GM12878 (cell line): Measurements from ENCODE around the gene ITPR2. TPM values are rescaled to one million over a fixed set of nuclear protein-coding genes. Genes with fewer than 3 reads are reported as not detected.

ENCODE experiments used
- ATAC-seq: fragments of 200-7000 bp; cut with Tn5 transposase; 3 replicates; pipeline ENCODE4 v1.9.1; 2020; ENCODE audit warnings: mild to moderate bottlenecking, moderate library complexity
- BruUV-seq: library from RNA; stranded (reverse); fragments of 400-500 nt; replicated peaks from 2 replicates; lab custom pipeline; 2021; lab: Mats Ljungman, UMichigan
- CTCF ChIA-PET: fragments of 300-600 bp; sonication (Branson Sonifier 250); formaldehyde crosslinking; extraction: SDS; loops from one replicate; lab custom pipeline; 2021; ENCODE audit warnings: inconsistent platforms; lab: Yijun Ruan, JAX
- POLR2A ChIA-PET: fragments of 350-600 bp; formaldehyde crosslinking; extraction: SDS; loops from one replicate; lab custom pipeline; 2021; ENCODE audit warnings: inconsistent platforms; lab: Charles Lee
- RAD21 ChIA-PET: fragments of 300-600 bp; sonication (Branson Sonifier 250); formaldehyde crosslinking; loops from one replicate; lab custom pipeline; 2023; ENCODE audit warnings: antibody characterized with exemption; ENCODE audit not compliant: unreplicated experiment; lab: Charles Lee
- SMC1A ChIA-PET: fragments of 300-600 bp; sonication (Branson Sonifier 250); formaldehyde crosslinking; loops from one replicate; lab custom pipeline; 2023; ENCODE audit not compliant: unreplicated experiment, uncharacterized antibody; lab: Charles Lee
- DNase-seq: peaks from one replicate; pipeline ENCODE4 v3.0.0-alpha.2; 2011; ENCODE audit warnings: low read depth, low spot score
- FAIRE-seq: peaks from 3 replicates; lab custom pipeline; 2011; peaks lifted over from hg19 to GRCh38; lab: Jason Lieb, UNC
- H2AFZ ChIP-seq: 2 replicates; pipeline ENCODE4 v1.6.0; 2011; ENCODE audit warnings: low read depth, low read length, control low read depth; ENCODE audit not compliant: control insufficient read depth
- H3K27ac ChIP-seq: 2 replicates; pipeline ENCODE4 v1.5.1; 2011; ENCODE audit warnings: control low read depth; ENCODE audit not compliant: control insufficient read depth, insufficient read depth
- H3K27me3 ChIP-seq, 2 experiments: replicated peaks in 1 of 2; 2 replicates each; pipeline versions ENCODE4 v1.6.0 to v1.6.1; 2011; ENCODE audit warnings: low read length in 1 of 2; ENCODE audit not compliant: control insufficient read depth in 2 of 2, insufficient read depth in 2 of 2
- H3K36me3 ChIP-seq, 2 experiments: 2 replicates each; pipeline ENCODE4 v1.5.1; 2011; ENCODE audit warnings: low read length in 1 of 2; ENCODE audit not compliant: control insufficient read depth in 2 of 2, insufficient read depth in 2 of 2
- H3K4me1 ChIP-seq: 2 replicates; pipeline ENCODE4 v1.6.1; 2011; ENCODE audit warnings: mild to moderate bottlenecking, low read length, moderate library complexity, mixed read lengths; ENCODE audit not compliant: control insufficient read depth, insufficient read depth
- H3K4me2 ChIP-seq: 2 replicates; pipeline ENCODE4 v1.6.0; 2011; ENCODE audit warnings: control low read depth; ENCODE audit not compliant: control insufficient read depth, insufficient read depth
- H3K4me3 ChIP-seq: fragments of 200-600 bp; sonication (generic); 2 replicates; pipeline ENCODE4 v1.5.1; 2016
- H3K79me2 ChIP-seq: 2 replicates; pipeline ENCODE4 v1.6.0; 2011; ENCODE audit warnings: low read length; ENCODE audit not compliant: control insufficient read depth, insufficient read depth
- H3K9ac ChIP-seq: 2 replicates; pipeline ENCODE4 v1.8.0; 2011; ENCODE audit warnings: low read length, control low read depth, mixed read lengths; ENCODE audit not compliant: control insufficient read depth, insufficient read depth
- H3K9me3 ChIP-seq: replicated peaks from 3 replicates; pipeline ENCODE4 v1.5.1; 2011; ENCODE audit warnings: mild to moderate bottlenecking, low read length; ENCODE audit not compliant: control insufficient read depth, insufficient read depth
- H4K20me1 ChIP-seq: 2 replicates; pipeline ENCODE4 v1.6.0; 2011; ENCODE audit not compliant: control insufficient read depth, insufficient read depth
- CHD4 ChIP-seq: fragments of 200-600 bp; sonication (generic); IDR thresholded peaks from 2 replicates; pipeline ENCODE4 v1.6.1; 2016; ENCODE audit warnings: mild to moderate bottlenecking
- EED ChIP-seq: sonication (generic); IDR thresholded peaks from 2 replicates; pipeline ENCODE4 v1.6.1; 2016; ENCODE audit warnings: antibody characterized with exemption, low read depth
- IKZF2 ChIP-seq, 2 experiments: fragments of 450-650 bp; IDR thresholded peaks; 2 replicates each; pipeline ENCODE4 v1.6.1; 2017; ENCODE audit warnings: mild to moderate bottlenecking in 2 of 2, moderate library complexity in 2 of 2
- MTA3 ChIP-seq: IDR thresholded peaks from 2 replicates; pipeline ENCODE4 v1.6.1; 2012; ENCODE audit warnings: low read length, inconsistent platforms, borderline replicate concordance
- POLR2AphosphoS2 ChIP-seq: IDR thresholded peaks from 2 replicates; pipeline ENCODE4 v1.6.1; 2011; ENCODE audit warnings: low read depth, mild to moderate bottlenecking, low read length, improper control_type of control experiment, moderate library complexity
- RAD51 ChIP-seq: fragments of 450-650 bp; IDR thresholded peaks from 2 replicates; pipeline ENCODE4 v1.6.1; 2016; ENCODE audit warnings: moderate library complexity, mild to moderate bottlenecking, inconsistent platforms
- TAF1 ChIP-seq: IDR thresholded peaks from 2 replicates; pipeline ENCODE4 v1.6.1; 2011; ENCODE audit warnings: mild to moderate bottlenecking, low read depth, low read length, borderline replicate concordance
- YY1 ChIP-seq: IDR thresholded peaks from 2 replicates; pipeline ENCODE4 v1.6.1; 2011; ENCODE audit warnings: low read depth, mild to moderate bottlenecking, low read length
- ZNF207 ChIP-seq: fragments of 450-650 bp; IDR thresholded peaks from 2 replicates; pipeline ENCODE4 v1.6.1; 2014; ENCODE audit warnings: antibody characterized with exemption, mild to moderate bottlenecking, borderline replicate concordance
- ZNF274 ChIP-seq: IDR thresholded peaks from one replicate; pipeline ENCODE4 v1.8.0; 2011; ENCODE audit not compliant: insufficient read length, insufficient read depth
- ZNF384 ChIP-seq: IDR thresholded peaks from 2 replicates; pipeline ENCODE4 v1.6.1; 2012; ENCODE audit warnings: low read depth, mild to moderate bottlenecking, low read length, improper control_type of control experiment, borderline replicate concordance
- ZSCAN29 ChIP-seq: fragments of 450-650 bp; IDR thresholded peaks from 2 replicates; pipeline ENCODE4 v1.6.1; 2017; ENCODE audit warnings: mild to moderate bottlenecking, moderate library complexity
- in situ Hi-C: fragments of 300-500 bp; cut with MboI; formaldehyde crosslinking; loops from 9 replicates; pipeline ENCODE4 v1.14.3; 2018; ENCODE audit warnings: mixed read lengths
- intact Hi-C: fragments of 100-400 bp; cut with micrococcal nuclease; formaldehyde crosslinking; loops from one replicate; pipeline ENCODE4 v1.14.2; 2022; ENCODE audit not compliant: unreplicated experiment
- polyA plus RNA-seq, 11 experiments: library from polyadenylated mRNA; depleted of rRNA in 4 of 11; unstranded in 6 of 11; stranded (reverse) in 5 of 11; fragments of >200 nt; fragmentation: Nextera tagmentation in 4 of 11; fragmentation: Illumina TruSeq in 1 of 11; extraction: Ambion mirVana in 4 of 11; extraction: Trizol in 1 of 11; gene quantifications; 1 replicate in 1 of 11; 2 replicates in 10 of 11; pipeline versions ENCODE4 v1.2.1 to v1.2.3, GENCODE V29; 2011 to 2016; ENCODE audit warnings: inconsistent platforms in 2 of 11, missing spikeins in 2 of 11, low read depth in 1 of 11
- total RNA-seq, 4 experiments: library from RNA; depleted of rRNA in 3 of 4; stranded (reverse); fragments of >200 nt in 3 of 4; fragmentation: Illumina TruSeq in 1 of 4; extraction: Trizol in 1 of 4; gene quantifications; 2 replicates each; pipeline versions ENCODE4 v1.2.1 to v1.2.3, GENCODE V29; 2013 to 2021
- TF ChIP-seq, protein P1 (sequence below): fragments of 450-650 bp; IDR thresholded peaks from 2 replicates; pipeline ENCODE4 v1.6.1; 2014; ENCODE audit warnings: mild to moderate bottlenecking
- TF ChIP-seq, protein P2 (sequence below): fragments of 450-650 bp; conservative IDR thresholded peaks from 2 replicates; pipeline ENCODE4 v1.6.1; 2017; ENCODE audit warnings: mild to moderate bottlenecking, moderate library complexity
- TF ChIP-seq, protein P3 (sequence below): fragments of 450-650 bp; IDR thresholded peaks from 2 replicates; pipeline ENCODE4 v1.6.1; 2018; ENCODE audit warnings: mild to moderate bottlenecking, low read depth, moderate library complexity; ENCODE audit not compliant: partially characterized antibody
- TF ChIP-seq, protein P4 (sequence below): fragments of 450-650 bp; IDR thresholded peaks from 2 replicates; pipeline ENCODE4 v1.6.1; 2017; ENCODE audit warnings: antibody characterized with exemption, mild to moderate bottlenecking, moderate library complexity

Gene ITPR2
- total and polyA plus RNA-seq, 10 of the 15 experiments (the other 5 are each of a cell fraction or from before 2014, with no cell fraction given): 7.5 to 76.2 (median 47.1) TPM

DNA sequence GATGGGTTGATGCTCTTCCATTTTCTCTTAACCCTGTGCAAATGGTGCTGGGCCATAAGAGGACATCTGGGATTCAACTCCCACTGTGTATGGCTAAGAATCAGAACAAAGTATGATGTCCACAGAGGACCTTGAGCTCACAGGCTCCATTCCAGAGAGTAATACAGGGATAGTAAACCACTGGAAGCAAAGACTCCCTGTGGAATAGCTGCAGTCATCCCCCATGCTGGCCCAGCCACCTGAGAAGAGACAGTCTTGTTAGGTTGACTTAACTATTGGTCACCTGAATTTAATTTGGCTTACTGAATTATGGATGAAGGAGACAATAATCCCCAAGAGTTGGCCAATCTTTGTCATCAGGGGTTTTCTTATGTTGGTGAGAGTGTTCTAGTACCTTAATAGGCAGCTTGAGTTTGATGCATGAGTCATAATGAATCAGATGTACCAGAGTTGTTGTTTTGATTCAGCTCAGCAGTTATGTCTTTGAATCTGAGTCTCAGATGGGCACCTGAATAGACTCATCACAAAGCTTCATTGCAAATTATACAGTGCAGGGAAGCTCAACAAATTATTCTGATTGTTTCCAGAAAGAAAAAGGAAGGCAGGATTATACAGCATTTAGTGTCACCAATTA is 514.9 kb downstream of the ITPR2 start:
- in situ Hi-C loops (no loop called here), intact Hi-C loops (no loop called here)
- ATAC-seq (peak; percentile 87), DNase-seq (no peak), FAIRE-seq (no peak)
- CTCF ChIA-PET: interaction anchor here (0.9 to 2.3 kb wide), 11 partner anchors 11 to 206 kb away, joined by 3 to 13 read pairs (median 3); no protein-coding TSS in a partner anchor
- H3K27ac ChIP-seq: no peak overlapping the region
- RAD21 ChIA-PET: interaction anchor here (0.7 to 3.2 kb wide), 17 partner anchors 11 to 195 kb away, joined by 3 to 37 read pairs (median 3); no protein-coding TSS in a partner anchor
- H3K9ac ChIP-seq: no peak overlapping the region
- peaks cover 14% of the 10 kb centered on the region for H3K4me1 ChIP-seq
- H3K4me3 ChIP-seq: no peak overlapping the region
- no peaks in the 10 kb centered on the region for H3K27me3 ChIP-seq
- H3K79me2 ChIP-seq: no peaks in the 10 kb centered on the region
- POLR2A ChIA-PET: interaction anchor here (1.0 to 4.5 kb wide), 6 partner anchors 17 to 971 kb away, joined by 3 to 20 read pairs (median 4); no protein-coding TSS in a partner anchor
- no TSS peak for BruUV-seq
- H3K36me3 ChIP-seq: no peaks in the 10 kb centered on the region
- H2AFZ ChIP-seq: no peak overlapping the region
- peak overlapping the region; percentile 9; the same call in 1 of the 2 replicates for H3K4me2 ChIP-seq
- peaks cover 4% of the 10 kb centered on the region; the same call in 2 of the 3 replicates for H3K9me3 ChIP-seq
- SMC1A ChIA-PET: interaction anchor here (0.6 to 8.9 kb wide), 26 partner anchors 8 to 556 kb away, joined by 3 to 132 read pairs (median 4); no protein-coding TSS in a partner anchor
- H4K20me1 ChIP-seq: no peaks in the 10 kb centered on the region
- TF ChIP-seq, protein P1, sequence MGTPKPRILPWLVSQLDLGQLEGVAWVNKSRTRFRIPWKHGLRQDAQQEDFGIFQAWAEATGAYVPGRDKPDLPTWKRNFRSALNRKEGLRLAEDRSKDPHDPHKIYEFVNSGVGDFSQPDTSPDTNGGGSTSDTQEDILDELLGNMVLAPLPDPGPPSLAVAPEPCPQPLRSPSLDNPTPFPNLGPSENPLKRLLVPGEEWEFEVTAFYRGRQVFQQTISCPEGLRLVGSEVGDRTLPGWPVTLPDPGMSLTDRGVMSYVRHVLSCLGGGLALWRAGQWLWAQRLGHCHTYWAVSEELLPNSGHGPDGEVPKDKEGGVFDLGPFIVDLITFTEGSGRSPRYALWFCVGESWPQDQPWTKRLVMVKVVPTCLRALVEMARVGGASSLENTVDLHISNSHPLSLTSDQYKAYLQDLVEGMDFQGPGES: no peak
- TF ChIP-seq, protein P2, sequence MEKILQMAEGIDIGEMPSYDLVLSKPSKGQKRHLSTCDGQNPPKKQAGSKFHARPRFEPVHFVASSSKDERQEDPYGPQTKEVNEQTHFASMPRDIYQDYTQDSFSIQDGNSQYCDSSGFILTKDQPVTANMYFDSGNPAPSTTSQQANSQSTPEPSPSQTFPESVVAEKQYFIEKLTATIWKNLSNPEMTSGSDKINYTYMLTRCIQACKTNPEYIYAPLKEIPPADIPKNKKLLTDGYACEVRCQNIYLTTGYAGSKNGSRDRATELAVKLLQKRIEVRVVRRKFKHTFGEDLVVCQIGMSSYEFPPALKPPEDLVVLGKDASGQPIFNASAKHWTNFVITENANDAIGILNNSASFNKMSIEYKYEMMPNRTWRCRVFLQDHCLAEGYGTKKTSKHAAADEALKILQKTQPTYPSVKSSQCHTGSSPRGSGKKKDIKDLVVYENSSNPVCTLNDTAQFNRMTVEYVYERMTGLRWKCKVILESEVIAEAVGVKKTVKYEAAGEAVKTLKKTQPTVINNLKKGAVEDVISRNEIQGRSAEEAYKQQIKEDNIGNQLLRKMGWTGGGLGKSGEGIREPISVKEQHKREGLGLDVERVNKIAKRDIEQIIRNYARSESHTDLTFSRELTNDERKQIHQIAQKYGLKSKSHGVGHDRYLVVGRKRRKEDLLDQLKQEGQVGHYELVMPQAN: no peak
- no peak for TF ChIP-seq MTA3
- TF ChIP-seq, protein P3, sequence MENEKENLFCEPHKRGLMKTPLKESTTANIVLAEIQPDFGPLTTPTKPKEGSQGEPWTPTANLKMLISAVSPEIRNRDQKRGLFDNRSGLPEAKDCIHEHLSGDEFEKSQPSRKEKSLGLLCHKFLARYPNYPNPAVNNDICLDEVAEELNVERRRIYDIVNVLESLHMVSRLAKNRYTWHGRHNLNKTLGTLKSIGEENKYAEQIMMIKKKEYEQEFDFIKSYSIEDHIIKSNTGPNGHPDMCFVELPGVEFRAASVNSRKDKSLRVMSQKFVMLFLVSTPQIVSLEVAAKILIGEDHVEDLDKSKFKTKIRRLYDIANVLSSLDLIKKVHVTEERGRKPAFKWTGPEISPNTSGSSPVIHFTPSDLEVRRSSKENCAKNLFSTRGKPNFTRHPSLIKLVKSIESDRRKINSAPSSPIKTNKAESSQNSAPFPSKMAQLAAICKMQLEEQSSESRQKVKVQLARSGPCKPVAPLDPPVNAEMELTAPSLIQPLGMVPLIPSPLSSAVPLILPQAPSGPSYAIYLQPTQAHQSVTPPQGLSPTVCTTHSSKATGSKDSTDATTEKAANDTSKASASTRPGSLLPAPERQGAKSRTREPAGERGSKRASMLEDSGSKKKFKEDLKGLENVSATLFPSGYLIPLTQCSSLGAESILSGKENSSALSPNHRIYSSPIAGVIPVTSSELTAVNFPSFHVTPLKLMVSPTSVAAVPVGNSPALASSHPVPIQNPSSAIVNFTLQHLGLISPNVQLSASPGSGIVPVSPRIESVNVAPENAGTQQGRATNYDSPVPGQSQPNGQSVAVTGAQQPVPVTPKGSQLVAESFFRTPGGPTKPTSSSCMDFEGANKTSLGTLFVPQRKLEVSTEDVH: no peak
- no peak for TF ChIP-seq YY1
- TF ChIP-seq ZNF207: no peak
- no peak for TF ChIP-seq POLR2AphosphoS2
- TF ChIP-seq RAD51: no peak
- TF ChIP-seq ZNF274: no peak
- TF ChIP-seq ZNF384: no peak
- no peak for TF ChIP-seq ZSCAN29
- TF ChIP-seq, protein P4, sequence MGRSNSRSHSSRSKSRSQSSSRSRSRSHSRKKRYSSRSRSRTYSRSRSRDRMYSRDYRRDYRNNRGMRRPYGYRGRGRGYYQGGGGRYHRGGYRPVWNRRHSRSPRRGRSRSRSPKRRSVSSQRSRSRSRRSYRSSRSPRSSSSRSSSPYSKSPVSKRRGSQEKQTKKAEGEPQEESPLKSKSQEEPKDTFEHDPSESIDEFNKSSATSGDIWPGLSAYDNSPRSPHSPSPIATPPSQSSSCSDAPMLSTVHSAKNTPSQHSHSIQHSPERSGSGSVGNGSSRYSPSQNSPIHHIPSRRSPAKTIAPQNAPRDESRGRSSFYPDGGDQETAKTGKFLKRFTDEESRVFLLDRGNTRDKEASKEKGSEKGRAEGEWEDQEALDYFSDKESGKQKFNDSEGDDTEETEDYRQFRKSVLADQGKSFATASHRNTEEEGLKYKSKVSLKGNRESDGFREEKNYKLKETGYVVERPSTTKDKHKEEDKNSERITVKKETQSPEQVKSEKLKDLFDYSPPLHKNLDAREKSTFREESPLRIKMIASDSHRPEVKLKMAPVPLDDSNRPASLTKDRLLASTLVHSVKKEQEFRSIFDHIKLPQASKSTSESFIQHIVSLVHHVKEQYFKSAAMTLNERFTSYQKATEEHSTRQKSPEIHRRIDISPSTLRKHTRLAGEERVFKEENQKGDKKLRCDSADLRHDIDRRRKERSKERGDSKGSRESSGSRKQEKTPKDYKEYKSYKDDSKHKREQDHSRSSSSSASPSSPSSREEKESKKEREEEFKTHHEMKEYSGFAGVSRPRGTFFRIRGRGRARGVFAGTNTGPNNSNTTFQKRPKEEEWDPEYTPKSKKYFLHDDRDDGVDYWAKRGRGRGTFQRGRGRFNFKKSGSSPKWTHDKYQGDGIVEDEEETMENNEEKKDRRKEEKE: no peak
- TF ChIP-seq TAF1: no peak
- no peak for TF ChIP-seq CHD4
- no peak for TF ChIP-seq EED
- peak in 1 of 2 experiments; percentile 13; a peak in 1 of 4 replicates for TF ChIP-seq IKZF2 (IDR thresholded peaks at IDR 0.05)
